Activated CD4-positive, alpha-beta T cell treated with anti-CD3 and anti-CD28 coated beads for 24 hours (primary cell): ENCODE data around the gene PPP1R1A.

Experiments
- DNase-seq, 2 donors: peaks; one replicate each; pipeline ENCODE4 v3.0.0-alpha.2; 2020; ENCODE audit warnings: low read depth in 2 of 2

Gene PPP1R1A

DNA sequence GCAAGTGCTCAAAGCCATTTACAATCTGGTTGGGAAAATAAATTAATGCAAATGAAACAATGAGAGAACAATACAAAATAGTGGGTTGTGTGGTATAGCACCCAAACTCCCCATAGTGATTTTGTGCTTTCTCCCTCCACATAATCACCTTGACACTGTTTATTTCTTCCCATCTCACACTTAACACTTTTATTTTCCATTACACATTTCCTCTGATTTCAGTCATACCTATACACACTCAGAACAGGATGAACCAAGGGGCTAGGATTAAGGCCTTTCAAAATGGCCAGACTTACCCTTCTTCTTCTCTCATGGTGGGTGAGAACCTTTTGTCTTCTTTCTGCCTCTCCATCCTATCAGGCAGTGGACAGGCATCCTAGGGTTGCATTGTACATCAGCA is 53.0 kb downstream of the PPP1R1A start:
- DNase-seq: no peak

GRCh38 chr12:54529581-54529980 is 58.9 kb downstream of the PPP1R1A start:
- no peak for DNase-seq
